Panc1 (cell line): ENCODE measurements around the gene ENAH.

Source experiments
- POLR2AphosphoS5 ChIP-seq: IDR thresholded peaks from 2 replicates; pipeline ENCODE4 v1.6.1; 2012; ENCODE audit warnings: mild to moderate bottlenecking, low read depth, low read length, moderate library complexity
- SIN3A ChIP-seq: IDR thresholded peaks from 2 replicates; pipeline ENCODE4 v1.6.1; 2012; ENCODE audit warnings: low read depth, mild to moderate bottlenecking, low read length, moderate library complexity, borderline replicate concordance; ENCODE audit not compliant: insufficient read depth
- TCF7L2 ChIP-seq: IDR thresholded peaks from 2 replicates; pipeline ENCODE4 v1.6.1; 2011; ENCODE audit warnings: mild to moderate bottlenecking, low read depth, low read length, inconsistent platforms
- TF ChIP-seq, protein P1 (sequence below): fragments of 450-650 bp; IDR thresholded peaks from 2 replicates; pipeline ENCODE4 v1.5.1; 2017; ENCODE audit warnings: mild to moderate bottlenecking
- TF ChIP-seq, protein P2 (sequence below), 2 experiments: IDR thresholded peaks; 2 replicates each; pipeline ENCODE4 v1.6.1; 2011 to 2012; ENCODE audit warnings: low read depth in 2 of 2, control low read depth in 1 of 2, low read length in 1 of 2, mild to moderate bottlenecking in 1 of 2, moderate library complexity in 1 of 2; ENCODE audit not compliant: insufficient read depth in 1 of 2

DNA sequence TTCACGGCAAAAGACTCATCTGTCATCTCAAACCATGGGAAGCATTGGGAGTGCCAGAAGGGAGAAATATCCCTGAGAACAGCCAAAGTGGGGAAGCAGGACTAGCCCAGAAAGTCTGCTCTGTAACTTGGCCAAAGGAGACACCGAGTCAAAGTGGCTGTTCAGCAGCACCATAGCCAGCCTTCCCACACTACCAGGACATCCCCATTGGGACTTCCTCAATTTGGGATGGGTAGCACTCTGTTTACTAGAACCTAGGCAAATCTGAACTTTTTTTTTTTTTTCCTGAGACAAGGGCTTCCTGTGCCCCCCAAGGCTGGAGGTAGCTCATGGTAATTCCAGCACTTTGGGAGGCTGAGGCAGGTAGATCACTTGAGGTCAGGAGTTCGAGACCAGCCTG lies 93.0 kb downstream of the ENAH start:
- TF ChIP-seq POLR2AphosphoS5 (no peak), SIN3A (no peak), TCF7L2 (no peak)
- TF ChIP-seq, protein P1, sequence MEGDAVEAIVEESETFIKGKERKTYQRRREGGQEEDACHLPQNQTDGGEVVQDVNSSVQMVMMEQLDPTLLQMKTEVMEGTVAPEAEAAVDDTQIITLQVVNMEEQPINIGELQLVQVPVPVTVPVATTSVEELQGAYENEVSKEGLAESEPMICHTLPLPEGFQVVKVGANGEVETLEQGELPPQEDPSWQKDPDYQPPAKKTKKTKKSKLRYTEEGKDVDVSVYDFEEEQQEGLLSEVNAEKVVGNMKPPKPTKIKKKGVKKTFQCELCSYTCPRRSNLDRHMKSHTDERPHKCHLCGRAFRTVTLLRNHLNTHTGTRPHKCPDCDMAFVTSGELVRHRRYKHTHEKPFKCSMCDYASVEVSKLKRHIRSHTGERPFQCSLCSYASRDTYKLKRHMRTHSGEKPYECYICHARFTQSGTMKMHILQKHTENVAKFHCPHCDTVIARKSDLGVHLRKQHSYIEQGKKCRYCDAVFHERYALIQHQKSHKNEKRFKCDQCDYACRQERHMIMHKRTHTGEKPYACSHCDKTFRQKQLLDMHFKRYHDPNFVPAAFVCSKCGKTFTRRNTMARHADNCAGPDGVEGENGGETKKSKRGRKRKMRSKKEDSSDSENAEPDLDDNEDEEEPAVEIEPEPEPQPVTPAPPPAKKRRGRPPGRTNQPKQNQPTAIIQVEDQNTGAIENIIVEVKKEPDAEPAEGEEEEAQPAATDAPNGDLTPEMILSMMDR = no peak
- TF ChIP-seq, protein P2, sequence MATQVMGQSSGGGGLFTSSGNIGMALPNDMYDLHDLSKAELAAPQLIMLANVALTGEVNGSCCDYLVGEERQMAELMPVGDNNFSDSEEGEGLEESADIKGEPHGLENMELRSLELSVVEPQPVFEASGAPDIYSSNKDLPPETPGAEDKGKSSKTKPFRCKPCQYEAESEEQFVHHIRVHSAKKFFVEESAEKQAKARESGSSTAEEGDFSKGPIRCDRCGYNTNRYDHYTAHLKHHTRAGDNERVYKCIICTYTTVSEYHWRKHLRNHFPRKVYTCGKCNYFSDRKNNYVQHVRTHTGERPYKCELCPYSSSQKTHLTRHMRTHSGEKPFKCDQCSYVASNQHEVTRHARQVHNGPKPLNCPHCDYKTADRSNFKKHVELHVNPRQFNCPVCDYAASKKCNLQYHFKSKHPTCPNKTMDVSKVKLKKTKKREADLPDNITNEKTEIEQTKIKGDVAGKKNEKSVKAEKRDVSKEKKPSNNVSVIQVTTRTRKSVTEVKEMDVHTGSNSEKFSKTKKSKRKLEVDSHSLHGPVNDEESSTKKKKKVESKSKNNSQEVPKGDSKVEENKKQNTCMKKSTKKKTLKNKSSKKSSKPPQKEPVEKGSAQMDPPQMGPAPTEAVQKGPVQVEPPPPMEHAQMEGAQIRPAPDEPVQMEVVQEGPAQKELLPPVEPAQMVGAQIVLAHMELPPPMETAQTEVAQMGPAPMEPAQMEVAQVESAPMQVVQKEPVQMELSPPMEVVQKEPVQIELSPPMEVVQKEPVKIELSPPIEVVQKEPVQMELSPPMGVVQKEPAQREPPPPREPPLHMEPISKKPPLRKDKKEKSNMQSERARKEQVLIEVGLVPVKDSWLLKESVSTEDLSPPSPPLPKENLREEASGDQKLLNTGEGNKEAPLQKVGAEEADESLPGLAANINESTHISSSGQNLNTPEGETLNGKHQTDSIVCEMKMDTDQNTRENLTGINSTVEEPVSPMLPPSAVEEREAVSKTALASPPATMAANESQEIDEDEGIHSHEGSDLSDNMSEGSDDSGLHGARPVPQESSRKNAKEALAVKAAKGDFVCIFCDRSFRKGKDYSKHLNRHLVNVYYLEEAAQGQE (IDR thresholded peaks at IDR 0.05; ENCODE audit: insufficient read depth in 1 of 2, low read depth in 2 of 2, low read length in 1 of 2) = no peak
